ENCODE data around the gene ATF6B. TPM values are rescaled to one million over a fixed set of nuclear protein-coding genes. Genes with fewer than 3 reads are reported as not detected.

Gene ATF6B
- total and polyA plus RNA-seq, 2 of the 8 experiments (the other 6 are each of a cell fraction or from before 2014, with no cell fraction given) = 38.1 to 42.2 TPM

DNA sequence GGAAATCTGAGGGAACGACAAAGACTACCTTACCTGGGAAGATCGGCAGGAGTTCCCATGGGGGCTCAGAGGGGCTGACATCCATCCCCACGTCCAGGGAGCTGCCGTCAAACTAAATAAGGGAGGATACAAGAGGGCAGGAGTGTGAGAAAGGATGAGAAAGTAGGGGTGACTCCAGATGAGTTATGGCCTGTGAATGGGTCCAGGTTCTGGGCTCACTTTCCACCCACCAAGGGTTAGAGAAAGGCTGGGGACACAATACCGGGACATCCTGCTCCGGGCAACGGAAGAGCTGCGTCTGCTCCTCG, 683 bp downstream of the ATF6B start:
- Histone ChIP-seq H3K4me1 (replicated peaks in 1 of 4; ENCODE audit: control insufficient read depth in 3 of 4, insufficient read depth in 4 of 4, low read length in 3 of 4) (peaks cover 3 to 19% (median 8%) of the 10 kb centered on the region in 4 experiments; a peak in 6 of 7 replicates), H2BK120ac (replicated peaks; ENCODE audit: low read depth, low read length) (no peak overlapping the region), H3K9ac (replicated peaks in 1 of 4; ENCODE audit: extremely low read depth in 1 of 4, low read depth in 3 of 4, low read length in 3 of 4) (peak overlapping the region; percentile 55 to 97 (median 96)), H2AK5ac (ENCODE audit: low read depth, low read length) (no peak overlapping the region), H3K4me3 (ENCODE audit: extremely low read depth in 1 of 4, insufficient read depth in 2 of 4, low read depth in 3 of 4, low read length in 4 of 4) (peak overlapping the region; percentile 95 to 100 (median 99)), H2BK20ac (ENCODE audit: low read length) (no peak overlapping the region), H3K23me2 (ENCODE audit: low read depth, low read length) (peaks cover 5% of the 10 kb centered on the region), H2AFZ (ENCODE audit: low read length) (no peak overlapping the region), H4K8ac (ENCODE audit: extremely low read depth, insufficient read depth, low read length) (no peak overlapping the region), H3K79me2 (ENCODE audit: control insufficient read depth in 1 of 2, insufficient read depth in 2 of 2, low read length in 2 of 2) (peaks cover 0 to 12% of the 10 kb centered on the region in 2 experiments; a peak in 1 of 4 replicates), H4K91ac (replicated peaks; ENCODE audit: insufficient read length, low read length) (no peak overlapping the region), H3K27me3 (replicated peaks in 1 of 4; ENCODE audit: control insufficient read depth in 3 of 4, extremely low read depth in 1 of 4, insufficient read depth in 3 of 4, low read length in 3 of 4) (no peaks in the 10 kb centered on the region), H3K23ac (ENCODE audit: insufficient read length) (no peak overlapping the region), H3K4me2 (ENCODE audit: insufficient read depth in 1 of 2, low read depth in 2 of 2, low read length in 2 of 2) (peak overlapping the region; percentile 82 to 98), H2BK5ac (ENCODE audit: low read depth, low read length) (peak overlapping the region; percentile 89; the same call in 1 of the 2 replicates), H2BK15ac (ENCODE audit: low read length) (no peak overlapping the region), H2BK12ac (ENCODE audit: low read depth, low read length) (no peak overlapping the region), H3K18ac (ENCODE audit: extremely low read depth, low read length) (no peak overlapping the region), H3K56ac (replicated peaks; ENCODE audit: insufficient read length, low read depth, low read length) (no peak overlapping the region), H4K20me1 (replicated peaks in 1 of 2; ENCODE audit: control insufficient read depth in 1 of 2, insufficient read depth in 2 of 2, low read length in 2 of 2) (no peaks in the 10 kb centered on the region), H3K14ac (ENCODE audit: insufficient read length) (no peak overlapping the region), H3K79me1 (ENCODE audit: low read depth, low read length) (peaks cover 2% of the 10 kb centered on the region; the same call in 1 of the 2 replicates), H3K36me3 (ENCODE audit: control insufficient read depth in 2 of 4, insufficient read depth in 4 of 4, low read length in 3 of 4) (peaks cover 0 to 10% (median 4%) of the 10 kb centered on the region in 4 experiments; a peak in 4 of 8 replicates), H4K5ac (ENCODE audit: insufficient read length, low read depth, low read length) (no peak overlapping the region), H3K27ac (ENCODE audit: low read depth, low read length) (peak overlapping the region; percentile 98), H3K4ac (replicated peaks; ENCODE audit: insufficient read length, low read depth, low read length) (no peak overlapping the region), H3K9me3 (ENCODE audit: insufficient read depth in 2 of 2, low read depth in 1 of 2, low read length in 1 of 2) (no peaks in the 10 kb centered on the region)
- FAIRE-seq (no peak), DNase-seq (ENCODE audit: low read depth in 1 of 2, low spot score in 2 of 2) (no peak)
- POLR2A ChIA-PET (ENCODE audit: partially characterized antibody) = interaction anchor here (1.1 to 6.5 kb wide), 10 partner anchors 13 to 388 kb away, joined by 3 to 70 read pairs (median 10); partner anchors contain the start of genes AGPAT1, EGFL8, MSH5 and PRRT1
- CTCF ChIA-PET (ENCODE audit: partially characterized antibody) = interaction anchor here (0.8 to 5.6 kb wide), 8 partner anchors 9 to 61 kb away, joined by 3 to 76 read pairs (median 7); partner anchors contain the start of gene PRRT1
- 19% methylated on average over 8 of the region's 9 CpGs; no CpG with 5 or more reads in 1 of the 2 experiments for WGBS, 2 experiments (ENCODE audit: extremely low coverage in 1 of 2, insufficient coverage in 1 of 2, insufficient read length in 1 of 2, insufficient replicate concordance in 2 of 2, low coverage in 1 of 2, low lambda C conversion rate in 2 of 2, missing lambda C conversion rate in 1 of 2)
- TF ChIP-seq TAF7 (optimal IDR thresholded peaks at IDR 0.05; ENCODE audit: borderline replicate concordance, low read depth, low read length) (no peak), HDAC6 (IDR thresholded peaks at IDR 0.05; ENCODE audit: low read depth, low read length) (no peak), NANOG (IDR thresholded peaks at IDR 0.05; ENCODE audit: insufficient read depth, low read depth, low read length, poor library complexity, severe bottlenecking) (no peak), MAFK (IDR thresholded peaks at IDR 0.05; ENCODE audit: low read depth, low read length) (no peak), CBX8 (IDR thresholded peaks at IDR 0.05; ENCODE audit: borderline replicate concordance, low read depth, low read length) (no peak), ASH2L (IDR thresholded peaks at IDR 0.05; ENCODE audit: low read length) (no peak), POLR2AphosphoS5 (IDR thresholded peaks at IDR 0.05; ENCODE audit: low read depth, low read length) (no peak), SIN3A (conservative IDR thresholded peaks at IDR 0.05 in 1 of 2, IDR thresholded peaks at IDR 0.05 in 1 of 2; ENCODE audit: low read depth in 1 of 2, low read length in 2 of 2) (no peak), JUN (IDR thresholded peaks at IDR 0.05; ENCODE audit: low read depth, low read length) (no peak)
- TF ChIP-seq, protein P1, sequence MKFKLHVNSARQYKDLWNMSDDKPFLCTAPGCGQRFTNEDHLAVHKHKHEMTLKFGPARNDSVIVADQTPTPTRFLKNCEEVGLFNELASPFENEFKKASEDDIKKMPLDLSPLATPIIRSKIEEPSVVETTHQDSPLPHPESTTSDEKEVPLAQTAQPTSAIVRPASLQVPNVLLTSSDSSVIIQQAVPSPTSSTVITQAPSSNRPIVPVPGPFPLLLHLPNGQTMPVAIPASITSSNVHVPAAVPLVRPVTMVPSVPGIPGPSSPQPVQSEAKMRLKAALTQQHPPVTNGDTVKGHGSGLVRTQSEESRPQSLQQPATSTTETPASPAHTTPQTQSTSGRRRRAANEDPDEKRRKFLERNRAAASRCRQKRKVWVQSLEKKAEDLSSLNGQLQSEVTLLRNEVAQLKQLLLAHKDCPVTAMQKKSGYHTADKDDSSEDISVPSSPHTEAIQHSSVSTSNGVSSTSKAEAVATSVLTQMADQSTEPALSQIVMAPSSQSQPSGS (IDR thresholded peaks at IDR 0.05; ENCODE audit: low read length) = no peak

Data from H1 (cell line).